Lower leg skin (tissue), 3 donors: ENCODE measurements around the gene AMFR.

Experiments
- CTCF ChIP-seq, 3 donors: fragments of 450-650 bp; IDR thresholded peaks; one replicate each; pipeline ENCODE4 v1.5.1; 2016; ENCODE audit warnings: antibody characterized with exemption in 3 of 3, mild to moderate bottlenecking in 3 of 3, moderate library complexity in 2 of 3
- POLR2A ChIP-seq, 2 donors: fragments of 450-650 bp; IDR thresholded peaks; one replicate each; pipeline ENCODE4 v1.6.1; 2016 to 2017; ENCODE audit warnings: antibody characterized with exemption in 2 of 2, mild to moderate bottlenecking in 1 of 2, moderate library complexity in 1 of 2

GRCh38 chr16:56423584-56424403 lies 1.6 kb downstream of the AMFR start:
- TF ChIP-seq POLR2A (IDR thresholded peaks at IDR 0.05) (no peak), CTCF (IDR thresholded peaks at IDR 0.05) (no peak)
